PC-3 (cell line): ENCODE results near the gene RPL13A. TPM values are rescaled to one million over a fixed set of nuclear protein-coding genes. Genes with fewer than 3 reads are reported as not detected.
"Not testable (repeated sequence)": the region's sequence is repeated elsewhere in the genome, so short reads cannot be mapped to it uniquely, and the experiment has no call there.

Experiments used
- ATAC-seq: fragments of 200-7000 bp; cut with Tn5 transposase; 2 replicates; pipeline ENCODE4 v1.9.1; 2020; ENCODE audit warnings: mild to moderate bottlenecking, moderate library complexity
- BruUV-seq: library from RNA; stranded (reverse); fragments of 400-500 nt; replicated peaks from 2 replicates; lab custom pipeline; 2021; lab: Mats Ljungman, UMichigan
- CTCF ChIA-PET: fragments of 300-600 bp; sonication (Branson Sonifier 250); formaldehyde crosslinking; loops from one replicate; lab custom pipeline; 2022; ENCODE audit warnings: antibody characterized with exemption; lab: Charles Lee
- POLR2A ChIA-PET: fragments of 300-600 bp; sonication (Branson Sonifier 250); formaldehyde crosslinking; loops from one replicate; lab custom pipeline; 2022; ENCODE audit warnings: antibody characterized with exemption; ENCODE audit not compliant: unreplicated experiment; lab: Charles Lee
- DNase-seq: peaks from one replicate; pipeline ENCODE4 v3.0.0-alpha.2; 2015
- H2AFZ ChIP-seq: fragments of 300-600 bp; sonication (generic); 2 replicates; pipeline ENCODE4 v1.6.0; 2016; ENCODE audit warnings: antibody characterized with exemption, low read length
- H3F3A ChIP-seq: fragments of 300-600 bp; sonication (generic); one replicate; pipeline ENCODE4 v1.6.0; 2017; ENCODE audit warnings: antibody characterized with exemption, low read length, control low read depth, mild to moderate bottlenecking; ENCODE audit not compliant: unreplicated experiment
- H3K27ac ChIP-seq: fragments of 300-600 bp; sonication (generic); 2 replicates; pipeline ENCODE4 v1.5.1; 2016; ENCODE audit warnings: mild to moderate bottlenecking, low read length
- H3K27me3 ChIP-seq: fragments of 300-600 bp; sonication (generic); 2 replicates; pipeline ENCODE4 v1.6.1; 2016; ENCODE audit warnings: low read length, mixed read lengths
- H3K36me3 ChIP-seq: fragments of 300-600 bp; sonication (generic); 2 replicates; pipeline ENCODE4 v1.6.1; 2016; ENCODE audit warnings: low read depth, mixed run types, low read length, mixed read lengths
- H3K4me1 ChIP-seq: fragments of 300-600 bp; sonication (generic); 2 replicates; pipeline ENCODE4 v1.5.1; 2016; ENCODE audit warnings: low read length; ENCODE audit not compliant: insufficient read depth
- H3K4me2 ChIP-seq: fragments of 300-600 bp; sonication (generic); 2 replicates; pipeline ENCODE4 v1.6.0; 2016; ENCODE audit warnings: low read length
- H3K4me3 ChIP-seq: fragments of 300-600 bp; sonication (generic); 2 replicates; pipeline ENCODE4 v1.5.1; 2016; ENCODE audit warnings: mild to moderate bottlenecking, low read length, mixed read lengths
- H3K79me2 ChIP-seq: fragments of 300-600 bp; sonication (generic); 2 replicates; pipeline ENCODE4 v1.6.1; 2017; ENCODE audit warnings: low read length, mixed read lengths
- H3K9ac ChIP-seq: fragments of 300-600 bp; sonication (generic); 2 replicates; pipeline ENCODE4 v1.6.0; 2016; ENCODE audit warnings: mild to moderate bottlenecking, low read length
- H3K9me2 ChIP-seq: fragments of 300-600 bp; sonication (generic); replicated peaks from 2 replicates; pipeline ENCODE4 v1.6.1; 2016; ENCODE audit warnings: mixed run types, low read length, mixed read lengths
- H3K9me3 ChIP-seq: fragments of 300-600 bp; sonication (generic); 2 replicates; pipeline ENCODE4 v1.6.1; 2016; ENCODE audit warnings: low read length, mixed read lengths
- H4K20me1 ChIP-seq: fragments of 300-600 bp; sonication (generic); 2 replicates; pipeline ENCODE4 v1.6.1; 2016; ENCODE audit warnings: low read length, mixed read lengths
- EZH2 ChIP-seq: fragments of 300-600 bp; sonication (generic); IDR thresholded peaks from one replicate; pipeline ENCODE4 v1.6.1; 2017; ENCODE audit warnings: antibody characterized with exemption, mild to moderate bottlenecking, low read length; ENCODE audit not compliant: unreplicated experiment
- EZH2phosphoT487 ChIP-seq: fragments of 300-600 bp; sonication (generic); IDR thresholded peaks from 2 replicates; pipeline ENCODE4 v1.6.1; 2018; ENCODE audit warnings: mild to moderate bottlenecking, antibody characterized with exemption, low read length, borderline replicate concordance
- intact Hi-C: fragments of 100-400 bp; cut with micrococcal nuclease; formaldehyde crosslinking; loops from 2 replicates; pipeline ENCODE4 v1.9.0; 2023
- total RNA-seq: library from RNA; depleted of rRNA; stranded (reverse); fragments of >200 nt; gene quantifications from 2 replicates; pipeline ENCODE4 v1.2.3, GENCODE V29; 2014
- TF ChIP-seq, protein P1 (sequence below): fragments of 300-600 bp; sonication (generic); conservative IDR thresholded peaks from 2 replicates; pipeline ENCODE4 v1.5.1; 2017; ENCODE audit warnings: antibody characterized with exemption, low read depth, mild to moderate bottlenecking, low read length

Gene RPL13A
- total RNA-seq, 1 experiment from 2014 or later = 3,023 TPM

DNA sequence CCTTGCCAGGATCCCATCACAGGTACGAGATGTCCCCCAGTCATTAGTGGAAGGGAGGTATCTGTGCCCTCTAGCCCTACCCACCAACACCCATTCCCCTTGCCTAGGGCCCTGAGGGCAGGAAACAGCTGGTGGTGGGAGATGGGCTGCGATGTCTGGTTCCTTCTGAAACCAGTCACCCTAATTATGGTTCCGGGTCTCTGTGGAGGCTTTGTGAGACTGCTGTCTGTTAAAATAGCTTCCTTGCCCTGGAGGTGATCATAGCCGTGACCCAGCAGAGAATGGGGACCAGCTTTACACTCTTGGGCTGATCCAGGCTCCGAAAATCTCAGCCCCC is 28.9 kb upstream of the RPL13A start:
- no peak for ATAC-seq

DNA sequence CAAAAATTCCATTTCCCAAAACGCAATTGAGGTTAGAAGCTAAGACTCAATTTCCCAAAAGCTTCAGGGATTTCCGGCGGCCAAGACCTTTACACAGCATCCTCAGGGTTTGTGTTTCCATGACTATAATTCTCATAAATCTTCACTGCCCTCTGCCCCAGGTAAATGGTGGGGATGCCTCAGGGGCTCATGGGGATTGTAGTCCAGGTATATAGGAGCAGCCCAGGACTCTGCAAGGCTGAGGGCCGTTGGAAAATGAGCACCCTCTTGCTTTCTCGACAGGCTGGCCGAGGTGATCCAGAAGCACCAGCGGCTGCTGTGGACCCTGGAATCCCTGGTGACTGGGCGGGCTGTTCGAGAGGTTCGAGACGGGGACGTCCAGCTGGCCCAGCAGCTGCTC is 28.0 kb upstream of the RPL13A start:
- TF ChIP-seq, protein P1, sequence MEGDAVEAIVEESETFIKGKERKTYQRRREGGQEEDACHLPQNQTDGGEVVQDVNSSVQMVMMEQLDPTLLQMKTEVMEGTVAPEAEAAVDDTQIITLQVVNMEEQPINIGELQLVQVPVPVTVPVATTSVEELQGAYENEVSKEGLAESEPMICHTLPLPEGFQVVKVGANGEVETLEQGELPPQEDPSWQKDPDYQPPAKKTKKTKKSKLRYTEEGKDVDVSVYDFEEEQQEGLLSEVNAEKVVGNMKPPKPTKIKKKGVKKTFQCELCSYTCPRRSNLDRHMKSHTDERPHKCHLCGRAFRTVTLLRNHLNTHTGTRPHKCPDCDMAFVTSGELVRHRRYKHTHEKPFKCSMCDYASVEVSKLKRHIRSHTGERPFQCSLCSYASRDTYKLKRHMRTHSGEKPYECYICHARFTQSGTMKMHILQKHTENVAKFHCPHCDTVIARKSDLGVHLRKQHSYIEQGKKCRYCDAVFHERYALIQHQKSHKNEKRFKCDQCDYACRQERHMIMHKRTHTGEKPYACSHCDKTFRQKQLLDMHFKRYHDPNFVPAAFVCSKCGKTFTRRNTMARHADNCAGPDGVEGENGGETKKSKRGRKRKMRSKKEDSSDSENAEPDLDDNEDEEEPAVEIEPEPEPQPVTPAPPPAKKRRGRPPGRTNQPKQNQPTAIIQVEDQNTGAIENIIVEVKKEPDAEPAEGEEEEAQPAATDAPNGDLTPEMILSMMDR = no peak
- TF ChIP-seq EZH2 = no peak
- TF ChIP-seq EZH2phosphoT487 = no peak
- H3K4me2 ChIP-seq = no peak overlapping the region
- POLR2A ChIA-PET = no interaction called here
- H3K9me3 ChIP-seq = no peaks in the 10 kb centered on the region
- CTCF ChIA-PET = no interaction called here
- no peak overlapping the region for H2AFZ ChIP-seq
- intact Hi-C loops = no loop called here
- DNase-seq = no peak
- no peak; the same call in 1 of the 2 replicates for ATAC-seq
- no peaks in the 10 kb centered on the region for H3K9me2 ChIP-seq
- no peaks in the 10 kb centered on the region for H3K79me2 ChIP-seq
- H4K20me1 ChIP-seq = no peaks in the 10 kb centered on the region
- H3K36me3 ChIP-seq = no peaks in the 10 kb centered on the region
- H3K27me3 ChIP-seq = no peaks in the 10 kb centered on the region
- H3K27ac ChIP-seq = no peak overlapping the region
- H3K9ac ChIP-seq = no peak overlapping the region
- no peaks in the 10 kb centered on the region for H3K4me1 ChIP-seq
- no TSS peak for BruUV-seq
- no peaks in the 10 kb centered on the region for H3F3A ChIP-seq
- H3K4me3 ChIP-seq = no peak overlapping the region

More for the DNA sequence above, 28.9 kb upstream of the RPL13A start:
- CTCF ChIA-PET = interaction anchor here (0.5 kb wide), 1 partner anchor 13 kb away, joined by 7 read pairs; no protein-coding TSS in a partner anchor
- TF ChIP-seq EZH2phosphoT487 (no peak), EZH2 (no peak)
- TF ChIP-seq, protein P1 = no peak
- H3K4me2 ChIP-seq = no peak overlapping the region
- no peaks in the 10 kb centered on the region for H3F3A ChIP-seq
- H3K4me3 ChIP-seq = no peak overlapping the region
- H3K9me2 ChIP-seq = no peaks in the 10 kb centered on the region
- DNase-seq = no peak
- H3K36me3 ChIP-seq = no peaks in the 10 kb centered on the region
- POLR2A ChIA-PET = no interaction called here
- no peak overlapping the region for H2AFZ ChIP-seq
- BruUV-seq = no TSS peak
- no peaks in the 10 kb centered on the region for H3K27me3 ChIP-seq
- H3K9ac ChIP-seq = no peak overlapping the region
- H3K4me1 ChIP-seq = no peaks in the 10 kb centered on the region
- H4K20me1 ChIP-seq = no peaks in the 10 kb centered on the region
- intact Hi-C loops = no loop called here
- H3K27ac ChIP-seq = no peak overlapping the region
- H3K9me3 ChIP-seq = no peaks in the 10 kb centered on the region
- H3K79me2 ChIP-seq = no peaks in the 10 kb centered on the region

DNA sequence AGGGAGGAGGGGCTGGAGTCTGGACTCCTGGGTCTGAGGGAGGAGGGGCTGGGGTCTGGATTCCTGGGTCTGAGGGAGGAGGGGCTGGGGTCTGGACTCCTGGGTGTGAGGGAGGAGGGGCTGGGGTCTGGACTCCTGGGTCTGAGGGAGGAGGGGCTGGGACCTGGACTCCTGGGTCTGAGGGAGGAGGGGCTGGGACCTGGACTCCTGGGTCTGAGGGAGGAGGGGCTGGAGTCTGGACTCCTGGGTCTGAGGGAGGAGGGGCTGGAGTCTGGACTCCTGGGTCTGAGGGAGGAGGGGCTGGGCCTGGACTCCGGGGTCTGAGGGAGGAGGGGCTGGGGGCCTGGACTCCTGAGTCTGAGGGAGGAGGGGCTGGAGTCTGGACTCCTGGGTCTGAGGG is 26.3 kb upstream of the RPL13A start:
- H2AFZ ChIP-seq, BruUV-seq, H3K9me2 ChIP-seq, POLR2A ChIA-PET, H3K4me3 ChIP-seq, H3K27me3 ChIP-seq, DNase-seq, intact Hi-C loops, H3K9me3 ChIP-seq, H4K20me1 ChIP-seq, H3K9ac ChIP-seq, H3K4me1 ChIP-seq, H3K4me2 ChIP-seq, ATAC-seq, H3F3A ChIP-seq, H3K36me3 ChIP-seq, H3K27ac ChIP-seq, H3K79me2 ChIP-seq: not testable (repeated sequence)
- CTCF ChIA-PET = interaction anchor here (0.6 kb wide), 1 partner anchor 12 kb away, joined by 4 read pairs; no protein-coding TSS in a partner anchor
